ENCODE data around the gene ATP11B. TPM values are rescaled to one million over a fixed set of nuclear protein-coding genes. Genes with fewer than 3 reads are reported as not detected.
"Not testable (repeated sequence)": the region's sequence is repeated elsewhere in the genome, so short reads cannot be mapped to it uniquely, and the experiment has no call there.

Gene ATP11B
- total RNA-seq, 4 donors from 2014 or later, result 53.1 to 69.9 (median 61.1) TPM

GRCh38 chr3:182816181-182816580 is 22.9 kb downstream of the ATP11B start:
- intact Hi-C loops (cut with DNase I), result no loop called here
- no peaks in the 10 kb centered on the region for H3K9me3 ChIP-seq
- no peaks in the 10 kb centered on the region for H3K27me3 ChIP-seq
- WGBS, 2 donors, result 61 to 63% methylated on average over 1 of the region's 1 CpG
- no peak for TF ChIP-seq CTCF (IDR thresholded peaks at IDR 0.05)
- TF ChIP-seq POLR2A (IDR thresholded peaks at IDR 0.05), result no peak
- no peak for DNase-seq
- H3K36me3 ChIP-seq, result peaks cover 0 to under 1% of the 10 kb centered on the region in 2 donors
- H3K27ac ChIP-seq, result no peak overlapping the region
- H3K4me3 ChIP-seq (replicated peaks in 1 of 3), result no peak overlapping the region
- peaks cover 0 to 14% of the 10 kb centered on the region in 2 donors for H3K4me1 ChIP-seq

GRCh38 chr3:182818296-182818978 is 25.1 kb downstream of the ATP11B start:
- H3K4me3 ChIP-seq (replicated peaks in 1 of 3), result no peak overlapping the region
- H3K27ac ChIP-seq, result no peak overlapping the region
- H3K9me3 ChIP-seq, result no peaks in the 10 kb centered on the region
- peaks cover 0 to 14% of the 10 kb centered on the region in 2 donors for H3K4me1 ChIP-seq
- TF ChIP-seq CTCF (IDR thresholded peaks at IDR 0.05), result no peak
- no peak for TF ChIP-seq POLR2A (IDR thresholded peaks at IDR 0.05)
- intact Hi-C loops (cut with DNase I), result no loop called here
- WGBS, 2 donors, result 88 to 89% methylated on average over 4 of the region's 4 CpGs
- no peak for DNase-seq
- H3K36me3 ChIP-seq, result peaks cover 0 to 6% of the 10 kb centered on the region in 2 donors
- no peaks in the 10 kb centered on the region for H3K27me3 ChIP-seq

- H3K9me3 ChIP-seq, result no peaks in the 10 kb centered on the region
- DNase-seq, result no peak
- TF ChIP-seq POLR2A (IDR thresholded peaks at IDR 0.05) (no peak), CTCF (IDR thresholded peaks at IDR 0.05) (no peak)
- intact Hi-C loops (cut with DNase I), result no loop called here
- H3K4me3 ChIP-seq (replicated peaks in 1 of 3), result no peak overlapping the region
- H3K4me1 ChIP-seq, result peaks cover 0 to under 1% of the 10 kb centered on the region in 2 donors
- 93 to 96% methylated on average over 4 of the region's 4 CpGs for WGBS, 2 donors
- no peaks in the 10 kb centered on the region for H3K27me3 ChIP-seq
- peaks cover 0 to 6% of the 10 kb centered on the region in 2 donors for H3K36me3 ChIP-seq
- no peak overlapping the region for H3K27ac ChIP-seq
These were observed 28.1 kb downstream of the ATP11B start for GRCh38 chr3:182821221-182821981.

GRCh38 chr3:182822260-182822659 is 29.0 kb downstream of the ATP11B start:
- intact Hi-C loops (cut with DNase I); H3K27me3 ChIP-seq; H3K36me3 ChIP-seq; H3K9me3 ChIP-seq; H3K4me3 ChIP-seq (replicated peaks in 1 of 3); DNase-seq; H3K4me1 ChIP-seq; H3K27ac ChIP-seq: not testable (repeated sequence)
- 96 to 99% methylated on average over 5 of the region's 5 CpGs for WGBS, 2 donors

GRCh38 chr3:182824957-182825356 is 31.7 kb downstream of the ATP11B start:
- H3K36me3 ChIP-seq, result peaks cover 0 to 6% of the 10 kb centered on the region in 2 donors
- H3K27me3 ChIP-seq, result no peaks in the 10 kb centered on the region
- no peak overlapping the region for H3K27ac ChIP-seq
- no peaks in the 10 kb centered on the region for H3K4me1 ChIP-seq
- no peaks in the 10 kb centered on the region for H3K9me3 ChIP-seq
- no peak for DNase-seq
- no peak overlapping the region for H3K4me3 ChIP-seq (replicated peaks in 1 of 3)
- TF ChIP-seq POLR2A (IDR thresholded peaks at IDR 0.05) (no peak), CTCF (IDR thresholded peaks at IDR 0.05) (no peak)
- intact Hi-C loops (cut with DNase I), result no loop called here

Measured in thyroid gland (tissue), 4 donors.